ENCODE data around the gene ZNF385B. TPM values are rescaled to one million over a fixed set of nuclear protein-coding genes. Genes with fewer than 3 reads are reported as not detected.

Gene ZNF385B
- total RNA-seq, 2 donors from 2014 or later, result under 0.01 TPM; not detected in 1

DNA sequence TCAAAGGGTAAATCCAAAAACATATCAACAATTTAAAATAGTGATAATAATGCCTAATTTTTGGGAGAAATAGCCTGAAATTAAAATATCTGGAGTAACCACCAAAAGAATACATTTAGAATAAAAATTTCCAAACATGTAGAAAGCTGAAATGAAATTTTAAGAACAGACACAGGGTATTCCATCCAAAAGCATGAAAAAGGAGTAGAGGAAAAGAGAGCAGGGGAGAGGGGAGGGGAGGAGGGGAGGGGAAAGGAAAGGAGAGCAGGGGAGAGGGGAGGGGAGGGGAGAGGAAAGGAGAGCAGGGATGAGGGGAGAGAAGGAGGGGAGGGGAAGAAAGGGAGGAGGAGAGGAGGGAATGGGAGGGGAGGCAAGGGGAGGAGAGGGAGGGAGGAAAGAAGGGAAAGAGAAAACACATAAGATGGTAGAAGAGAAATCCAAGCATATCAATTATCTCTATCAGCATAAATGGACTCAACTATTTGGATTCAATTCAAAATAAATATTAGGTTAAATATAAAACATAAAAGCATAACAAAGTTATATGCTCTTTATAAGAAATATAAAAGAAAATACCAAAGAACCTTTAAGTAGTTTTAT lies 141.1 kb downstream of the ZNF385B start:
- intact Hi-C loops (cut with DNase I), result no loop called here
- no peaks in the 10 kb centered on the region for H3K4me1 ChIP-seq
- H3K4me3 ChIP-seq, result no peak overlapping the region
- DNase-seq (no peak), ATAC-seq (no peak)
- TF ChIP-seq POLR2A (IDR thresholded peaks at IDR 0.05), result no peak
- TF ChIP-seq, protein P1, sequence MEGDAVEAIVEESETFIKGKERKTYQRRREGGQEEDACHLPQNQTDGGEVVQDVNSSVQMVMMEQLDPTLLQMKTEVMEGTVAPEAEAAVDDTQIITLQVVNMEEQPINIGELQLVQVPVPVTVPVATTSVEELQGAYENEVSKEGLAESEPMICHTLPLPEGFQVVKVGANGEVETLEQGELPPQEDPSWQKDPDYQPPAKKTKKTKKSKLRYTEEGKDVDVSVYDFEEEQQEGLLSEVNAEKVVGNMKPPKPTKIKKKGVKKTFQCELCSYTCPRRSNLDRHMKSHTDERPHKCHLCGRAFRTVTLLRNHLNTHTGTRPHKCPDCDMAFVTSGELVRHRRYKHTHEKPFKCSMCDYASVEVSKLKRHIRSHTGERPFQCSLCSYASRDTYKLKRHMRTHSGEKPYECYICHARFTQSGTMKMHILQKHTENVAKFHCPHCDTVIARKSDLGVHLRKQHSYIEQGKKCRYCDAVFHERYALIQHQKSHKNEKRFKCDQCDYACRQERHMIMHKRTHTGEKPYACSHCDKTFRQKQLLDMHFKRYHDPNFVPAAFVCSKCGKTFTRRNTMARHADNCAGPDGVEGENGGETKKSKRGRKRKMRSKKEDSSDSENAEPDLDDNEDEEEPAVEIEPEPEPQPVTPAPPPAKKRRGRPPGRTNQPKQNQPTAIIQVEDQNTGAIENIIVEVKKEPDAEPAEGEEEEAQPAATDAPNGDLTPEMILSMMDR (IDR thresholded peaks at IDR 0.05), result no peak
- H3K9me3 ChIP-seq, result no peaks in the 10 kb centered on the region
- no peaks in the 10 kb centered on the region for H3K36me3 ChIP-seq (replicated peaks in 1 of 2; ENCODE audit: insufficient read depth in 1 of 2, low read depth in 2 of 2)
- H3K27ac ChIP-seq, result no peak overlapping the region
- H3K27me3 ChIP-seq, result no peaks in the 10 kb centered on the region

DNA sequence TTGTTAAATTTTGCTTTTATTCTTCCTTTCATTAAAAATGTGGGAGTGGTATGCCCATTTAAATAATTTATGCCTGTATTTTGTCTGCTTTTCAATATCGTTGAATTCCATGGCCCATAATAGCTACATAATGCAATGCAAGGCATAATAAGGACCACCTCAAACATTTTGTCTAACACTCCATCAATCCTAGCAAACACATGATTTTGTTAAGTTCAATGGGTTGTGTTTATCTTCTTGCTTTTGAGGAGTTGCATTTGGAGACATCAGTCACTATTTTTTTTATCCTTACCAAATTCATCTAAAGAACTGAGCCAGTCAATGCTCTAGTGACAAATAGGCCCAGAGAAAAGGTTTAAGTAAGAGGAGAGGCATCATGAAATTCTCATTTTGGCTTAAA lies 145.5 kb downstream of the ZNF385B start:
- 81 to 82% methylated on average over 1 of the region's 1 CpG for WGBS, 2 donors
- Histone ChIP-seq H3K36me3 (replicated peaks in 1 of 2; ENCODE audit: insufficient read depth in 1 of 2, low read depth in 2 of 2) (no peaks in the 10 kb centered on the region), H3K4me3 (no peak overlapping the region), H3K9me3 (no peaks in the 10 kb centered on the region), H3K4me1 (no peaks in the 10 kb centered on the region), H3K27ac (no peak overlapping the region), H3K27me3 (no peaks in the 10 kb centered on the region)
- intact Hi-C loops (cut with DNase I), result no loop called here
- TF ChIP-seq, protein P1 (IDR thresholded peaks at IDR 0.05), result no peak
- TF ChIP-seq POLR2A (IDR thresholded peaks at IDR 0.05), result no peak
- ATAC-seq (no peak), DNase-seq (no peak)

DNA sequence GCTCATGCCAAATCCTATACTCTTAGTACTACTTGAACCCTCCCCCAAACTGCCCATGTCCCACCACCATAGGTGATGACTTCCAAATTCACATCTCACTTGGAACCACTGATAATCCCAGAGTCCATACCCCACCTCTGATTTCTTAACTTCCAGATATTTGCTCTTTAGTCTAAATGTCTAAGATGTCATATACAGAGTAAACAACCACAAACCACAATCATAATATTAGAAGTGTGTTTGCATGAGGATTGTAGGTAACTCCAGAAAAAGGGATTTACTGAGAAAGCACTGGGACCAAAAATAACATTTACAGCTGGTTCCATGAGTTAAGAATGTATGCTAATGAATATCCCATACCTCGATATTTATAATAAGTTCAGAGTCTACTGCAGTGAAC lies 146.2 kb downstream of the ZNF385B start:
- TF ChIP-seq, protein P1 (IDR thresholded peaks at IDR 0.05), result no peak
- TF ChIP-seq POLR2A (IDR thresholded peaks at IDR 0.05), result no peak
- no peaks in the 10 kb centered on the region for H3K36me3 ChIP-seq (replicated peaks in 1 of 2; ENCODE audit: insufficient read depth in 1 of 2, low read depth in 2 of 2)
- no peak overlapping the region for H3K27ac ChIP-seq
- H3K27me3 ChIP-seq, result no peaks in the 10 kb centered on the region
- no peaks in the 10 kb centered on the region for H3K4me1 ChIP-seq
- no peaks in the 10 kb centered on the region for H3K9me3 ChIP-seq
- 78 to 89% methylated on average over 1 of the region's 1 CpG for WGBS, 2 donors
- no peak overlapping the region for H3K4me3 ChIP-seq
- intact Hi-C loops (cut with DNase I), result no loop called here
- no peak for ATAC-seq
- DNase-seq, result no peak

GRCh38 chr2:179712825-179713224 lies 148.6 kb downstream of the ZNF385B start:
- no peak for ATAC-seq

GRCh38 chr2:179711375-179711774 lies 150.0 kb downstream of the ZNF385B start:
- H3K9me3 ChIP-seq, result no peaks in the 10 kb centered on the region
- DNase-seq, result no peak
- 74% methylated on average over 4 of the region's 4 CpGs for WGBS, 2 donors
- TF ChIP-seq POLR2A (IDR thresholded peaks at IDR 0.05), result no peak
- TF ChIP-seq, protein P1 (IDR thresholded peaks at IDR 0.05), result no peak
- no peaks in the 10 kb centered on the region for H3K4me1 ChIP-seq
- H3K36me3 ChIP-seq (replicated peaks in 1 of 2; ENCODE audit: insufficient read depth in 1 of 2, low read depth in 2 of 2), result no peaks in the 10 kb centered on the region
- no peak overlapping the region for H3K27ac ChIP-seq
- H3K4me3 ChIP-seq, result no peak overlapping the region
- intact Hi-C loops (cut with DNase I), result no loop called here
- H3K27me3 ChIP-seq, result no peaks in the 10 kb centered on the region
- ATAC-seq, result no peak

More at GRCh38 chr2:179712825-179713224, 148.6 kb downstream of the ZNF385B start:
- no peaks in the 10 kb centered on the region for H3K9me3 ChIP-seq
- WGBS, 2 donors, result 67 to 73% methylated on average over 4 of the region's 4 CpGs
- H3K27me3 ChIP-seq, result no peaks in the 10 kb centered on the region
- TF ChIP-seq, protein P1 (IDR thresholded peaks at IDR 0.05), result no peak
- no peak for TF ChIP-seq POLR2A (IDR thresholded peaks at IDR 0.05)
- H3K27ac ChIP-seq, result no peak overlapping the region
- no peaks in the 10 kb centered on the region for H3K36me3 ChIP-seq (replicated peaks in 1 of 2; ENCODE audit: insufficient read depth in 1 of 2, low read depth in 2 of 2)
- no peak overlapping the region for H3K4me3 ChIP-seq
- no peak for DNase-seq
- no peaks in the 10 kb centered on the region for H3K4me1 ChIP-seq
- intact Hi-C loops (cut with DNase I), result no loop called here

Data from body of pancreas (tissue), 4 donors.